SW480 (cell line): ENCODE data around the gene IFT81.
A peak's percentile ranks its signal among the peaks of the same experiment; 100 is the strongest.
"Not testable (repeated sequence)": the region's sequence is repeated elsewhere in the genome, so short reads cannot be mapped to it uniquely, and the experiment has no call there.

ENCODE experiments used
- DNase-seq: peaks from one replicate; pipeline ENCODE4 v3.0.0-alpha.2; 2016; ENCODE audit warnings: low spot score

Gene IFT81

DNA sequence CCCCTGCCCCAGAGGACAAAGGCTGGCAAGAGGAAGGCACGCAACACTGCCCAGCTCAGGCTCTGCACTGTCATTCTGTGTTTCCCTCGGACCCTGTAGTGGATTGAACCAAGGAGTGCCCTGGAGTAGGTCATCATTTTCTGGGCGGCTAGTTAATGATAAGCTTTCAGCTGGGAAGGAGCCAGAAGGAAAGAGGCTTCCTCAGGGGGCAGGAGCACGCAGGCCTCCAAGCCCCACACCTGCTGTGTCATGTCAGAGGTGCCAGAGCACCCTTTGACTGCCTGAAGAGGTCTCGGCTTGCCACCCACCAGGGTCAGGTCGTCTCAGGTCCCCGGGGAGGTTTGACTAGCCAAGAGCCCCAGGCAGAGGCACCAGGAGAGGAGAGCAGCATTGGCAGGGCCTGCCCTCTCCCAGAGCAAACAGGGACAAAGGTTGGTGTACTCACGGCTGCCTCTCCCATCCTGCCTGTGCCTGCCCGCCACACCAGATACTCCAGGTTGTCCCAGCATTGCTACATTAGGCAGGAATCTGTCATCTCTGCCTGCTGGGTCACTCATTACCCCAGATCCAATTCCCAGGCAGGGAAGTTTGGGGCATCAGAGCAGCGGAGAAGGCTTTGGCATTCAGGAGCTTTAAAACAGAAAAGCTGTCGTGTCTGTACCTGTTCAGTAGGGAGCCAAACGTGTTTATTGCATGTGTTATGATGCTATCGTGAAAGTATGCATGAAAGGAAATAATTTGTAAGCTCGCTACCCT lies 123.4 kb downstream of the IFT81 start:
- DNase-seq = peak; percentile 29

DNA sequence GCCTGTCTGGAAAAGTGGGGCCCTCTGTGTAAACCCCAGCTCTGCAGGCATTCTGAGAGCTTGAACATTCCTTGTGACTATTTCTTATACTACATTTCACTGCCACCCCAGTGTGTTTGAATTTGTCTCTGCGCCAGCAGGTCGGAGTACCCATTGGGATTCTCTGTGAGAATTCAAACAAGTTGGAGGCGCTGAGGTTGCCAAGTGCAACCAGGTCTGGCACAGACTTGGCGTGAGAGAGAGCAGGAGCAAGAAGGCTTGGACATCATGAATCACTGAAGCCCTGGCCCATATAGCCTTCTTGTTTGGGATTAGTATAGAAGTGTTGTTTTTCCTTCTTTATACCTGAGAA lies 123.9 kb downstream of the IFT81 start:
- DNase-seq = no peak

DNA sequence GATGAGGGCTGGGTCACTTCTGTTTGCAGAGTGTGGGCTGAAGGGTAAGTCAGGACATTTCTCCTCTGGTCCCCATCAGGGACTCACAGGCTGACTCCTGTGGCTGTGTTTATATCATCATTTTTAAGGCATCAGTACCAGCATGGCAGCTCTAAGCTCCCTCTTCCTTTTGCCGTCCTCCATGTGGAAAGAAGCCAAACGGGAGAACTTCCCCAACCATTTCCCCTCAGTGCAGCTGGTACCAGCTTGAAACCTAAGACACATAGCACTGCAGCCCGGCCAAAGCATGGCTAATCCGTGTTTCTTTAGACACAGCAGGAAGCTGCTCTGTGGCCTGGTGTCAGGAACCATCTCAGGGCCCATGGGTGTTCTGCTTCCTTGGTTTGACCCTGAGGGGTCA lies 124.9 kb downstream of the IFT81 start:
- no peak for DNase-seq

DNA sequence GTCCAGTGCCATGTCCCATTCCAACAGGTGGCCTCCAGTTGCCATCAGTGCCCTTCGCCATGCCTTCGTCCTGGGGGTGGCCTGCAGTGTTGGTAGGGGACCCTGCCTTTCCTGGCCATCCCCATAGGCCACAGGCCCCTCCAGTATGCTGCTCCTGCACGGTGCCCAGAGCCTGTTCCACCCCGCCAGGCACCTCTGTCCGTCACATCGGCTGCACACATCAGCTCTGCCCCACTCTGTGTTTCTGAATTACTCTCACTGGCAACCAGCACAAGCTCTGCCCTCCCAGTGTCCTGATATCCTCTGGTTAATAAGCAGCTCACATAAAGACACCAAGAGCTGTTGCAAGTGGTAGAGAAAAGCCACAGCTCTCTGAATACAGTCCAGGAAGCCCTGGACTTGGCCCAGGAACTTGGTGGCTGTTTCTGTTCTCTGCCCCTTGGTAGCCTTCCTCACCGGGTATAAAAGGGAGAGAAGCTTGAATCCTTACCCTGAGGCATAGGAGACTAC lies 125.6 kb downstream of the IFT81 start:
- no peak for DNase-seq

DNA sequence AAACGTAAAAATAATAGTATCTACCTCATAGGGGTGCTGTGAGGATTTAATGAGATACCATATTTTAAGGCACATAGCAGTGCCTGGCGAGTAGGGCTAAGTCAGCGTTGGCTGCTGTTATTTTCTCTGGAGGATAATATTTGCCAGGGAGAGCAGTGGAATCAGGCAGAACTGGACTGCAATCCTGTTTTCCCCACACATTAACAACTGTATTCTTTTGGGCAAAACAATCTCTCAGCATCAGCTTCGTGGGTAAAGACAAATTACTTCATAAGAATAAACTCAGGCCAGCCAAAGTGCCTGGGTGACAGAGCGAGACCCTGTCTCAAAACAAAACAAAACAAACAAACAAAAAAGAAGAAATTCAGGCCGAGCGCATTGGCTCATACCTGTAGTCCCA lies 127.2 kb downstream of the IFT81 start:
- DNase-seq = no peak

DNA sequence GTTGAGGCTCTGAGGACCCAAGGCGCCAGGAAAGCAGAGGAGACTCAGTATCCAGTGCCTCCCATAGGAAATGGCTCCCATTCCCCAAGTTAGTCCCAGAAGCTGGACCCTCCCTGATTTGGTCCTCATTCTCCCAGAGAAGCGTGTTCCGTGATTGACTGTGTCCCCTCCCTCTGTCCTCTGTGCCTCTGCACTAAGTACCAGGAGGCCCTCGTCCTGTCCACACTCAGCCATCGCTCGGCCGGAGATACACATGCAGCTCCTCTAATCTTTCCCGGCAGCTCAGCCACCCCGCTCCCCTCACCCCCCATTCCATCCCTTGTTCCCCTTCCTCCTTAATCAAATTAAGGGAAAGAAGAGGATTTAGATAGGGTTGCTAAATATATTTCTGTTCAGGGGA lies 128.6 kb downstream of the IFT81 start:
- DNase-seq = no peak

DNA sequence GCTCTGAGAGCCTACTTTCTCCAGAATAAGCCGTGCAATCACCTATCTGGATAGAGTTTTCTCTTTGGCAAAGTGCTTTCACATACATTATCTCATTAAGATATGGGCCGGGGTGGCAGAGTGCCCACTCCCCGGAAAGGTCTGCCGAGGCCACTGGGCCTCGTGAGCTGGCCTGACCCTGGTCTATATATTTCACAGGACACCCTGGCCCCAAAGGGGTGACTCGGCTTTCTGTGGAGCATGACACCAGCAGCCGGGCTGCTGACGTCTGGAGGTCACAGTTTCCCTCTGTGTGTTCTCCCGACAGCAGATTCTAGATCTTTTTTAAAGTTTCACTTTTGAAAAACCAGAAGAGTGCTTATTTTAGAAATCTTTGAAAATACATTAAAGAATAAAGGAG lies 129.0 kb downstream of the IFT81 start:
- no peak for DNase-seq

DNA sequence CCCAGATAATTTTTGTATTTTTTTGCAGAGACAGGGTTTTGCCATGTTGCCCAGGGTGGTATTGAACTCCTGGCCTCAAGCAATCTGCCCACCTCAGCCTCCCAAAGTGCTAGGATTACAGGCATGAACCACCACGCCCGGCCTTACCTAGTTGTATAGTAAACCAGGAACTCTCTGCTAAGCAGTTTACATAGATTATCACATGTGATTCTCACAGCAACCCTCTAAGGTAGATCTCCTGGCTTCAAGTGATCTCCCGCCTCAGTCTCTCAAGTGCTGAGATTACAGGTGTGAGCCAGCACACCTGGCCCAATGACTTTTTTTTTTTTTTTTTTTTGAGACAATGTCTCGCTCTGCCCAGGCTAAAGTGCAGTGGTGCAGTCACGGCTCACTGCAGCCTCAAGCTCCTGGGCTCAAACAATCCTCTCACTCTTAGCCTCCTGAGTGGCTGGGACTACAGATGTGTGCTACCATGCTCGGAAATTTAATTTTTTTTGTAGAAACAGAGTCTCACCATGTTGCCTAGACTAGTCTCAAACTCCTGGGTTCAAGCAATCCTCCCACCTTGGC lies 130.9 kb downstream of the IFT81 start:
- DNase-seq = no peak

DNA sequence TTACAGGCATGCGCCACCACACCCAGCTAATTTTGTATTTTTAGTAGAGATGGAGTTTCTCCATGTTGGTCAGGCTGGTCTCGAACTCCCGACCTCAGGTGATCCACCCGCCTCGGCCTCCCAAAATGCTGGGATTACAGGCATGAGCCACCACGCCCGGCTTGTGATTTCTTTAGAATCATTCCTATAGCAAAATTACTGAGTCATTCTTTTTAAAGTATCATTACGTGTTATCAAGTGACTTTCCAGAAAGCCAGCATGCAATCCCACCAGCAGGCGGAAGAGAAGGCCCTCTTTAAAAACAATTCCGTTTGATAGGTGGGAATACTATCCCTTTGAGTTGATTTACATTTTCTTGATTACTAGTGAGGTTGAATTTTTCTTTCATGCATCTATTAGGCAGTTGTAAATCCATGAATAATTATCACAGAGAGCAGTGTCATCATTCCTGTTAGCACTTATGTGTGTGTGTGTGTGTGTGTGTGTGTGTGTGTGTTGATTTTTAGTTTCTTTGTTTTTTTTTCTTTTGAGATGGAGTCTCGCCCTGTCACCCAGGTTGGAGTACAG lies 131.8 kb downstream of the IFT81 start:
- not testable (repeated sequence) for DNase-seq

DNA sequence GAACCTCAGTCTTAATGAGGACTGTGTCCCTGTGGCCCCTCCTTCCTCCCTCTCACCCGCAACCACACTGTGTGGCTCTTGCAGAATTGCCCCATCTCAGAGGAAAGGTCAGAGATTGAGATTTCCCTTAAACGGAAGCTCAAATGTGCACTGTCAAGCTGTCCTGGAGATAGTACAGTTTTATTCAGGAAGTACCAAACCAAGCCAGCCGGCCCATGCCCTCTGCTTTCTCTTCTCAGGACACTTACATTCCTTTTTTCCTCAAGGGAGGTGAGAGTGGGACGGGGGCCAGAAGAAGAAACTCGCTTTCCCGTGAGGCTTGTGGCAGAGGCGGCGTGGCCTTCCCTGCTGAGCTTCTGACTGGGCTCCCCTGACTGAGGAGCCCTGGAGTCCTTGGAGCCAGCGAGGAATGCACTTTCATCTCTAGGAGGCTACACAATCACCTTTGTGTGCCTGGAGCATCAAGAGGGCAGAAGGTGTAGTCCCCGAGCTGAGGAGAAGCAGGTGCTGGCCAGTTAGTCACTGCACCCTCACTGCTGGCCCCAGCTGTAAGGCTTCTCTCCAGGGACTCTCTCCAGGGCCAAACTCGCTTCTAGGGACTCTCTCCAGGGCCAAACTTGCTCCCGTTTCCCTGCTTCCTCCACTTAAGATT lies 132.7 kb downstream of the IFT81 start:
- no peak for DNase-seq

DNA sequence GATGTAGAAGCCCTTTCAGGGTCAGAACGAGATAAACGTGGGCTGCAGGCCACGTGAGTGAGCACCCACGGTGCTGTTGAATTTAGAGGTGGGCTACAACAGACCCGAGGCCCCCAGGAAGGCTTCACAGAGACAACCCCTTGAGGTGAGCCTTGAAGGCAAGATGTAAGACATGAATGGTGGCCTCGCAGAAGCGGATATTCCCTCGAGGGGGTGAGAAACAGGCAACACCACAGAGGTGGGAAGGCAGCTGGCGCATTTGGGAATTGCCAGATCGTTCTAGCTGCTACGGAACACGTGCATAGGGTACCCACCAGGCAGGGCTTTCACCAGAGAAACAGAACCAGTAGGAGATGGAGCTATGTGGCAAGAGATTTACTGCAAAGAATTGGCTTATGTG lies 134.3 kb downstream of the IFT81 start:
- no peak for DNase-seq

DNA sequence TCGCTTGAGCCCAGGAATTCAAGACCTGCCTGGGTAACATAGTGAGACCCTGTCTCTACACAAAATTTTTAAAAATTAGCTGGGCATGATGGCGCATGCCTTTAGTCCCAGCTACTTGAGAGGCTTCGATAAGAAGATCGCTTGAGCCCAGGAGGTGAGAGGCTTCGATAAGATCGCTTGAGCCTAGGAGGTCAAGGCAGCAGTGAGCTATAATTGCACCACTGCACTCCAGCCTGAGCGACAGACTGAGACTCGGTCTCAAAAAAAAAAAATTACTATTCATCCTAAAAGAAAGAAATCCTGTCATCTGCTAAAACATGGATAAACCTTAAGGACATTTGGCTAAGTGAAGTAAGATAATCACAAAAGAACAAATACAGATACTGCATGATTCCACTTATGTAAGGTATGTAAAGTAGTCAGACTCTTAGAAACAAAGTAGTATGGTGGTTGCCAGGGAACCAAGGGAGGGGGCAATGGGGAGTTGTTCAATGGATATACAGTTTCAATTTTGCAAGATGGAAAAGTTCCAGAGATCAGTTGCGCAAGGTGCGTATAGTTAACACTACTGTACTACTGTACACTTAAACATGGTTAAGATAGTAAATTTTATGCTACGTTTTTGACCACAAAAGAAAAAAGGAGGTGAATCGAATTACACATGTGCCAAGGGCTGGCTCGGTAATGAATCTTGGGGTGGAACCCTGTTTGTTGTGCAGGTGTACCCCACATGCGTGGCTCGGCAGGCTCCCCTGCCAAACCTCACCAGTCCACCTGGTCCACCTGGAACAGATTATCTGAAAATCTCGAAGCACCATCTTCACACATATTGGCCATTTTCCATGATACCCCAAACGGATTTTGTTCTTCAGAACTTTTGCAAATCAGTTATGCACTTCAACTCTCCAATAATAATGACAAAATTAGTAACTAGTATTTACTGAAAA lies 138.6 kb downstream of the IFT81 start:
- DNase-seq = no peak

DNA sequence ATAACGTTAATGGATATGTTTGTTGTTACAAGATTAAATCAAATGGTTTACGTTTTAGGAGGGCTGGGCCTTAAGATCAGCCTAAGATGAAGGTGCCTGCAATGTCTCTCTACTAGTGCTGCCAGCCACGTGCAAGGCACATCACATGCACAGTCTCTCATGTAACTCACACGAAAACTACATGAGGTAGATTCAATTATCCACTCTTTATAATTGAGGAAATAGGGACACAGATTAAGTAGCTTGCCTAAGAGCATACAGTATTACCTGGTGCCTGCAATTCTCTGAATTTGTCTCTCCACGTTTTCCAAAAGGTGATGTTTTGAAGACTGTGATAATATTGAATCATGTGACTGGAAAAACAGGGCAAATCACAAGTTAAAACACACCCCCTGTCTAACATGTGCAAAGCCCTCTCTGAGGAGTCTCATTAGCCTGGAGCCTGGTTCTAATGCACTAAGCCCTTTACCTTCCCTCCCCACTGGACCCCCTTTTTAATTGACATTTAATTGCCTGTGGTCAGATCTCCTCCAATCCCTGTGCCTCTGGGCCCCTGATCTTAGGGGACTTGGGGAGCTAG lies 142.3 kb downstream of the IFT81 start:
- no peak for DNase-seq

DNA sequence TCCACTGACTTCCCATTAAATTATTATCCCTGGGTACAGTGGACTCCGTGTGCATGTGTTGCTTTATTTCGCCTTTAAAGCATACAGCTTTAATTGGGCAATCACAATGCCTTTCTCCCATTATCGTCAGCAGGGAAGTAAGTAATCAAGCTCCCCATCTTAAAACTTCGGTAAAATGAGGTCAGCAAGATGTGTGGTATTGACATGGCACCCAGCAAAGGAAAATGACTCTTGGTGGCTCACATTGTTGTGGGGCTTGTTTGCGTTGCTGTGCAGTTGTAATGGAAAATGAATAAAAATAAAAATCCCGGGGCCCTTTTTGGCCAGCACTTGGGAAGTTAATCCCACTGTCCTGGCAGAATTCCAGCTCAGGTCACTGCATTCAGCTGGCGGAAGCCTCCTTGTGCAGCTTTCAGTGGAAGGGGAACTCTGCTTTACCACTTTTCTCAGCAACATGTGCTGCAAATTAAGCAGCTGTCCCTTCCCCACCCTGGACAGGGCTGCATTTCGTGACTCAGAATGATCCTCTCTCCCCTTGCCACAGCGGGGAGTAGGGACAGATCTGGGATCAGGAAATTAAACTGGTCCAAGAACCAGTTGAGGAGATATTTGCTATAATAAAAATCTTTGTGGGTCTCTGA lies 142.9 kb downstream of the IFT81 start:
- DNase-seq = no peak
